A549 treated with Mapracorat at 1 μM for 4 hours (cell line): ENCODE results near the gene CEP57. TPM values are rescaled to one million over a fixed set of nuclear protein-coding genes. Genes with fewer than 3 reads are reported as not detected.

Experiments used
- total RNA-seq: library from RNA; stranded (reverse); fragments of 200-300 nt; extraction: Qiagen RNA extraction; gene quantifications from 5 replicates; pipeline ENCODE4 v1.2.3, GENCODE V29; 2022

CEP57 gene
- total RNA-seq = 12.2 to 17.0 TPM (median 14.6 TPM) in 5 replicates

GRCh38 chr11:95790123-95790932 is at the start of gene CEP57:
TSS of gene CEP57 (plus strand) at chr11:95790498. CDS start at chr11:95790699, 201 bp downstream.

GRCh38 chr11:95789506-95790122 is 684 bp upstream of the CEP57 start, which contains the start of gene FAM76B:
TSS of gene FAM76B (minus strand) at chr11:95789782. CDS start at chr11:95789478, 304 bp downstream.

Other genes with a start within 250 kb of the CEP57 start
- gene FAM76B, start 716 bp upstream of the CEP57 start, total RNA-seq = 7.7 to 10.2 TPM (median 8.8 TPM) in 5 replicates
- 20.3 to 23.8 TPM (median 22.7 TPM) in 5 replicates for gene MTMR2, start 133.6 kb downstream of the CEP57 start, total RNA-seq